HG03565 (cell line): ENCODE results near the gene PMFBP1.

Experiments used
- ATAC-seq: cut with Tn5 transposase; IDR thresholded peaks from one replicate; pipeline ENCODE4 v1.9.1; 2021; ENCODE audit warnings: mild to moderate bottlenecking, moderate library complexity; ENCODE audit not compliant: unreplicated experiment

The PMFBP1 gene

DNA sequence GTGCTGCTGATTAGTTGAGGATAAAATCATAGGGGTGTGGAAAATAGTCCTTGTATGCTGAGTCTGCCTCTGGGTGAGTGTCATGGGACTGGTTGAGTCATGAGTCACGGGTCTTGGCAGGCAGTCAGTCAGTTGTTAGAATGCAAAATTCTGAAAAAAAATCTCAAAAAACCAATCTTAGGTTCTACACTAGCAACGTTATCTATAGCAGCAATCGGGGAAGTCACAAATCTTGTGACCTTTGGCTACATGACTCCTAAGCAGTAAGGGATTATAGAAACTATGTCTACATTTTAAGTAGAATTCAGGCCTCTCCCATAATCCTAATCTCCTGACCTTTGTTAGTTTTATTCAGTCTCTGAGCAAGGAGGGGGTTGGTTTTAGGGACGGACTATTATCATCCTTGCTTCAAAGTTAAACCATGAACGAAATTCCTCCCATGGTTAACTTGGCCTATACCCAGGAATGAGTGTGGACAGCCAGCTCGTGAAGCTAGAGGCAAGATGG lies 18.0 kb upstream of the PMFBP1 start:
- no peak for ATAC-seq

DNA sequence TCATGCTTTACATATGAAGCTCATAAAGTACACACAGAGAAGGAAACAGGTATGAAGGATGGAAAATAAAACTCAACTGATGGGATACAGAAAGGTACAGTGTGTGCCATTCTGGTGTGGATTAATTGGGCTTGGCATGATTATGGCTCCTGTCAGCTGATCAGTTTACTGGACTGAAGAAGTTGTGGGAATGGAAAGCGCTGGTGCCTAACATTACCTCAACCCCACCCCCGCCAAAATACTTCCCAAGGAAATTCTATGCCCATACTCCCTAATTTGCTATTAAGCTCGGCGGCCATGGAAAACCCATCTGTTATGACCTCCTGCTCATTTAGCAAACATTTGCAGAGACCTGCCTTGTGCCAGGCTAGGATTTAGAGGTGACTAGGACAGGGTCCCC lies 16.6 kb upstream of the PMFBP1 start:
- ATAC-seq, result no peak

DNA sequence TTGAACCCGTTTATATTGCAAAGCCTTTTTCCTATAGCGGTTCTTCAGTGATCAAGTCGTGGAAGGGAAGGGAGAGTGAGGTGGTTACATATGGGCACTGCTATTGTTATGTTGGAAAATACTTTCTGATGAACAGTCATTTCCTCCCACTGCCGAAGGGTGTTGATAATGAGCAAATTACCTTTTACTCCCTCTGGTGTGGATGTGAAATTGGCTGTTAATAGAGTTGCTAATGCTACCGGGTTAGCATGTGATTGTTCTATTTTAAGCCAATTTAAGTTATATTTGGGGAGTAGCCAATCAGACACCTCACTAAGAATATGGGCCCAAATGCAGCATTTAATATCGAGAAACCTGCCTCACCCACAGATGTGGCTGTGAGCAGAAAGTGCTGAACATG lies 15.6 kb upstream of the PMFBP1 start:
- no peak for ATAC-seq

DNA sequence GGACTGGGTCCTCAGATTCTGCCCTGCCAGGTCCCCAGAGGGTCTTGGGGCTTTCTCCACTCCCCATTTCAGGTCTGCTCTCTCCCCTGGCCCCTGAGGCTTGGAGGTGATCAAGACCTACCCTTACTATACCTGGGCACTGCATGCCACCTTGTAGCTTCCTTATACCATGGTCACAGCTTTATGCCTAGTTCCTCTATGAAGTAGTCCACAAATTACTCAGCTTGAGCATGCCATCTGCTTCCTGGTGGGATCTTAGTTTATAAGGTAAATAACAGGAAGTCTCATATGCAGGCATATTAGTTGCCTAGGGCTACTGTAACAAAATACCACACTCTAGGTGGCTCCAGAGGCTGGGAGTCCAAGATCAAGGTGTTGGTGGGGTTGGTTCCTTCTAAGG lies 11.0 kb upstream of the PMFBP1 start:
- ATAC-seq, result no peak

DNA sequence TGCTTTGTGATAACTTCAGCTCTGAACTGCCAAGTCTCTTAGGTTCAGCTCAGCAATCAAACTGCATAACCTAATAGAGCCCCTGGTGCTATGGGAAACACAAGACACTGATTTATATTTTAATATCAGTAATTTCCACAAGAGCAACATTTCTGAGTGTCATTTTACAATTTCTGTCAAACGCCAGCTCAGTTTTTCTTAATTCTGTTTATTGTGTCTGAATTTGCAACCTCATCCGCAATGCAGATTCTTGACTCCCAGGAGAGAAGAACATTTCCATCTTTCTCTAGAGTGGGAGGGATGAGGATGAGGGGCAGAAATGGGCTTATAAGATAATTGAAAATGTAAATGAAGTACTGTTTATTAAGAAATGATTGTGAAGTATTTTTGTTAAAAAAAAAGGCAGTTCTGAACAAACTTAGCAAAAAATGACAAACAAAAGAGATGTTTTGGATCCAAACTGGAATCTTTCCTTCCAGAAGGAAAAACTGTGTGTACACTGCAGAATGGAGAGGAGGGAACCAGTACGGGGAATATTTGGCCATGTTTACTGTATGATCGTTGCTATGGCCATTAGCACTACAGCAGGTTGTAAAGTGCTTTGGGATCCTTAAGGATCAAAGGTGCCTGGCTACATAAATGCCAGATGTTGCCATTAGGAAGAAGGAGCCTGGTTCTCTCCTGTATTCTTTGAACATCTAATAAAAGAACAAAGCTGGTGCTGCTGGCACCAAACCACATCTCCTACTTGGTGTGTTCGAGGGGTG lies 7.4 kb upstream of the PMFBP1 start:
- ATAC-seq, result no peak

DNA sequence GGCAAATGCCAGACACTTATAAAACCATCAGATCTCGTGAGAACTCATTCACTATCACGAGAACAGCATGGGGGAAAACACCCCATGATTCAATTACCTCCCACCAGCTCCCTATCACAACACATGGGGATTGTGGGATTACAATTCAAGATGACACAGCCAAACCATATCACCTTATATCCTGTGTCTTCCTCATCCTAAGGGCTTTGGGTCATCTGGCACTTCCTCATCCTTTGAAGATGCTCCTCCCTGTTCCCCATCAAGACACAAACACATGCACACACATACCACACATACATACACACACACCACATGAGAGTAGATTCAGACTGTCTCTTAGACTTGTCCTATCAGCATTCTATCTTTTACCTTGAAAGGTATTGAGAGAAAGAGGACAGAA lies 2.8 kb upstream of the PMFBP1 start:
- ATAC-seq, result no peak

DNA sequence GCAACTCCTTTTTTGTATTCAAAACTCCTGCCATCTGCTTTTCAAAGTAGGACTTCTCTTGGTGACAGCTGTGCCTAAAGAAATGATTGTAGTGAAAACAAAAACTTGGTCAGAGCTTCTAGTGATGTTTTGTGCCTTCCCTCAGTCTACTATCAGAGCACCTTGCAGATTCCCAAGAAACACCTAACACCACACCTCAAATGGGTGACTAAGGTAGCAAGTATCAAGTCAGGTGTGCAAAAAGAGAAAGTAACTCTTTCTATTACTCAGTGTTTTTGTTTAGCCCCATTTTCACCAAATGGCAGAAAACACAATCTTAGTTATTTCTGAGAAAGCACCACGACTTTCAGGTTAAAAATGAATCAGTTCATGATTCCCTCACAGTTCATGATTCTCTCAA lies 2.0 kb upstream of the PMFBP1 start:
- no peak for ATAC-seq

DNA sequence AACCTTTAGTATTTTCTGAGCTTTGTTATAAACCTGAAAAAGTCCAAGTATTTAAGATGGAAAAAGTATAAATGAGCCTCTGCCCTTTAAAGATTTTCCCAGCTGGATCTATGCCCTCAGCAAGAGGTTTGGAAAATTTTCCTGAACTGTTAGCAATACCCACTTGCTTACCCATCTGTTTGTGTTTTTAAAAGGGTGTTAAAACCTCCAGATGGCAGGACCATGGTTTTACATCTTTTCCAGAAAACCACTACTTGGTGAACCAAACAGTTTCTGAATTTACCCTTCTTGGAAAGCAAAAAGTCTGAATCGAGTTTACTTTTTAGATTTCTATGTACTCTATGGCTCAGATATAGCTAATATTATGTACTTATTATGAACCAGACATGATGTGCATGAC lies 719 bp downstream of the PMFBP1 start:
- ATAC-seq, result no peak

DNA sequence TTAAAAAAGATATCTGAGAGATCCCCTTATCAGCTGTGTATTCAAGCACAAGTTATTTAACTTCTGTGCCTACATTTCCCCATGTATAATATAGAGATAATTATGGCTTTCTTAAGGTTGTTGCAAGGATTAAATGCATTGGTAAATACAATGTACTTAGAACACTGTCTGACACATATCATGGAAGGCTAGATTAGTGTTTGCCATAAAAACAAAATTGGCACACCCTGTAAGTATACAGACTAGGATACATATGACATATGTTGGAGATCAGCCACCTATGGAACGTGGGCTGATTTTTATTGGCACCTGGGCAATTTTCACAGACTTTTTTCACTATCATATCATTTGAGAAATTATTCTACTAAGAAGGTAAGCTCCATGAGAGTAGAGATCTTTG lies 2.2 kb downstream of the PMFBP1 start:
- ATAC-seq, result no peak

DNA sequence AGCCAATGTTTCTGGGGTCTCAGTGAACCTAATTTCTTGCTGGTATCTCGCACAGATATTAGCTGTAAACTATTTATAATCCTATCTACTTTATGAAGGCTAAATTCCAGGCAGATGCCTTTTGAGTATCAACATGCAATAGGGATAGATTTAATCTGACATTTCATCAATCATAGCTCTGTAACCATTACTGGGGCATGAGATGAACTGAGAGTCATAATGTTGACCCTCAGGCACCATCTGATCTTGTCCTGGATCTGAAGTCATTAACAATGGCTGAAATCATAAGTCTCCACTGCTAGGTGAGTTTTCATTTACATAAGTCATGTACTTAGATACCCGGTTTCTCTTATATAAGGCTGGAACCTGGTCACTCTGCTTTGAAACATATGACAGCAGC lies 3.6 kb downstream of the PMFBP1 start:
- ATAC-seq, result no peak

DNA sequence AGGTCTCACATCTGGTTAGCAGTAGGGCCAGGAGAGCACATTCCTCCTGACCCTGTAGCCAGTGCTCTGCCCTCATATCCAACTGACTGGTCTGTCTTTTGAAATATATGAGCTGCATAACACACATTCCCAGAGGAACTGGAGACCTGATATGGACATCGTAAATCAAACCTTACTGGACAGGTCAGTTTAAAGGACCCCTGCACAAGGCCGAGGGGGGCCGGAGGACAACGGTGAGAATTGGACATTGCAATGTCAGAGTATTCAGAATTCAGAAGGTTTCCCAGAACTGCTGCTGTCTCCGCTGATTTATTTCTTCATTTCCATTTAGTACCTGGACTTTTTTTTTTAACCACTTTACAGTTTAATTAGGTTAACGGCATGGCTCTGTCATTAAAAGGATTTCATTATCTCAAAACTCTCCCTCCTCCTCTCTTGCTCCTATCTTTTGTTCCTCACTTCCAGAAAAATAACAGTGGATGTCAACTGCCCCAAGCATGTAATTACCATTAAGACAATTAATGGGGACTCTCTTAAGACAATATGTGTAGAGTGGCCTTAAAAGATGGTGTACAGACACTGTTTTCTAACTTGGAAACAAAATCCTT lies 4.9 kb downstream of the PMFBP1 start:
- ATAC-seq, result no peak

DNA sequence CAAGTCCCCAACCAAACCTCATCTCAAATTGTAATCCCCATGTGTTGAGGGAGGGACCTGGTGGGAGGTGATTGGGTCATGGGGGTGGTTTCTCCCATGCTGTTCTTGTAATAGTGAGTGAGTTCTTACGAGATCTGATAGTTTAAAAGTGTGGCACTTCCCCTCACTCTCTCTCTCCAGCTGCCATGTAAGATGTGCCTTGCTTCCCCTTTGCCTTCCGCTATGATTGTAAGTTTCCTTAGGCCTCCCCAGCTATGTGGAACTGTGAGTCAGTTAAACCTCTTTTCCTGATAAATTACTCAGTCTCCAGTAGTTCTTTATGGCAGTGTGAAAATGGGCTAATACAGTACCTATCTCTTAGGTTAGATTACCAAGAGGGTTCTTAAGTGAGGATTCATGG lies 5.8 kb downstream of the PMFBP1 start:
- ATAC-seq, result no peak

DNA sequence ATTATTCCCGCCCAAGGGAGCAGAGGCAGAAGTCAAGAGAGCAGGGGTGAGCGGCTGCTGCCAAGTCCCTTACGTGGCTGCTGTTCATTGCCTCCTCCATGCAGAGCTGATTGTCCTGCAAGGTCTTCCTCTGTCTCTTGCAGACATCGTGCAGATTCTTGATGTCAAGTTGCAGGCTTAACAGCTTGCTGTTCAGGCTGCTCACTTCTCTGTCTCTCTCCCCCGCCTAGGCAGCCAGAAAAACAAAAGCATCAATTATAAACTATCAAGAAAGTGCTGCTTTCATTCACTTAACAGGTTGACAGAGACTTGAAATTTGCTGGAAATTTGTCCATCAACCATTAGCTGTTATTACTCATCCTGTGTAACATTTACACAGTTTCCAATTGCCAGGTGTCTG lies 7.3 kb downstream of the PMFBP1 start:
- ATAC-seq, result no peak

DNA sequence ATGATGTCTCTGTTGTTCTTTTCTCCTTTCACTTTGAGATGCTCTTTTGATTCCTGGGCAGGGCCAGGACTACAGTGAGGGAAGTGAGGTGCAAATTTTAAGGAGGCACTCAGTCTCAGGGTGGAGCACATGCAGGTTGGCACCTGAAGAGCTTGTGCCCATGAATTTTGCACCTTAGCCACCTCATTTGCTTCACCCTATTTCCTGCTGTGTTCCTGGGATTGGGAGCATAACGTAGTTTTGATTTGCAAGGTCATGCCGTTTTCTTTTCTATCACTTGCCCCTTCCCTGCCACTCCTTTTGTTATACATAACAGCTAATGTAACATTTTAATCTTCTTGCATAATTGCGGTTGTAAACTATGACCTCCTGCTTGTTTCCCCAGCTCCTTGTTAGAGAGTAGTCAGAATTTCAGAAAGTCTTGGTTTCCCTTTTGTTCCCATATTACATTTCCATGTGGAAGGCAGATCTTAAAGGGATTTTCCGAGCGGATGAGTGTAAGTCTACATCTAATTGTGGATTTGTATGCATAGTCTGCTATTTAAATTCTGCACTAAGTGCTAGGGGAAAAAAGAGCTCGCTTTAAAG lies 9.8 kb downstream of the PMFBP1 start:
- ATAC-seq, result no peak

DNA sequence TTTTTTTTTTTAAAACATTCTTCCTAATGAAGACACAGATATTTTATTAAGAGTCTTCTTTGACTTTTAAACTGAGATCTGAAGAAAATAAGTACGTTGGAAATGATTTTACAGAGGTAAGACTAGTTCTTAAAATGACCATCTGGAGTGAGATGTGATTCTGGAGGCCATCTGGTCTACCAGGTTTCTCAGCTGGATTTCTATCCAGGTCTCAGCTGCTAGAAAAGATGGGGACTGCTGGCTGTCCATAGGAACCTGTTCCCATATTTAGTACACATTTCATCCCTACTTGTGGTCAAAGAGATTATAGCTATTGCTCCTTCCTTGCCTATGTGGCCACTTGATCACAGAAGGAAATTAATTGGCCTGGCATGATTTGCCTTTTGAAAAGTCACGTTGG lies 12.2 kb downstream of the PMFBP1 start:
- ATAC-seq, result no peak

DNA sequence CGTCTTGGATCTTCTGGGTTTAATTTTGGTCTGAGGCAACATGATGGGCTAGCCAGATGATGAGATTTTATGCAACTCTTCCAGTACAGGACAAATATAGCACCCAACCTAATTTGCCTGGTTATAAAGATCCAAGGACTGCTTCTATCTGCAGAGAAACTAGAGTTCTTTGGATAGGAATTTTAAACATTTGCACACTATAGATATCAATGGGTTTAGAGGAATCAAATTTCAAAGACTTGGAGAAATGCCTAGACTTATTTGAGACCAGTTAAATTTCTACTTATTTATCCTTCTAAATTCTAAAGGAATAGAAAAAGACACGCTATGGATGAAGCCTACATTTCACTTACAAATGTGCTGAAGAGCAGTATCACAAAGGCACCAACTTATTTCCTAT lies 12.6 kb downstream of the PMFBP1 start:
- no peak for ATAC-seq

DNA sequence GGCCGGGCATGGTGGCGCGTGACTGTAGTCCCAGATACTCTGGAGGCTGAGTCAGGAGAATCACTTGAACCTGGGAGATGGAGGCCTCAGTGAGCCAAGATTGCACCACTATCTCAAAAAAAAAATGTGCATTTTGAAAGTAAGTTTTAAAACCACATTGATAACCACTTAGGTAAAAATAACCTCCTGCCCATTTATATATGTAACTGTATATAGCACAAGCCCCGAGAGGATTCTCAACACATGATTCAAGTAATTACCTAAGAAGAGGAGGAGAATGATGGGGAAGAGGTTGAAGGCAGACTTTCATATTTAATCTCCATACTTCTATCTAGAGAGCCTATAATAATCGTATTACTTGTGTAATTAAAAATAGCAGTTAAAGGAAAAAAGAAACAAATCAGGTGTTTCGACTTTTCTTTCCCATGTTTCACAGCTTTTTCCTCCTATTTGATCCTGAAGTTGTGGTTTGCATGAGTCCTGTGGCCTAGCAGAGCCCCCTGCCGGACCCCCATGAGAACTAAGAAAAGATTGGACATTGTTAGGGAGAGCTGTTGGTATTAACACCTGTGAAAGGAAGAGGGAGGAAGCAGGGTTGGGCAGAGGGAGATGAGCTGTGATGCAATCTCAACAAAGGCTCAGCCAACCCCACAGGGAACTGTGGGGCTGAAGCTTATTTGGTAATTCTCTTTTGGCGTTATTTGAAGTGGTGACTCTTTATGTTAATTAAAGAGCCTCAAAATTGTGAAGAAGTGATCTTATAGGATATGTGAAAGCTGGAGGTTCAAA lies 22.1 kb downstream of the PMFBP1 start:
- ATAC-seq, result no peak

DNA sequence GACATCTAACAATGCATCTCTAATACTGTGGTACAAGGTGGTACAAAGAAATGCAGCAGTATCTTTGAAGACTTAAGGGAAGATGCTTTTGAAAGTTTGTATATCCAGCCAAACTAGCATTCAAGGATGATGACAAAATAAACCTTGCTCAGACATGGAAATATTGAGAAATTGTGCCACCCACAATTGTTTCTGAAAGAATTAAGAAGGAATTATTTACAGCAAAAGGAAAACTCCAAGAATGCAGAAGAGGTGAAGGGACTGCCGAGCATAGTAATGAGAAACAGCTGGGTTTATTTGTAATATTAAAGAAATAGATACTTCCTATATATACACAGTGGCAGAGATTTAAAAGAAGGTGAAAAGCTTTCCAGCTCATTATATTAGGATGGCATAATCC lies 29.5 kb downstream of the PMFBP1 start:
- no peak for ATAC-seq

DNA sequence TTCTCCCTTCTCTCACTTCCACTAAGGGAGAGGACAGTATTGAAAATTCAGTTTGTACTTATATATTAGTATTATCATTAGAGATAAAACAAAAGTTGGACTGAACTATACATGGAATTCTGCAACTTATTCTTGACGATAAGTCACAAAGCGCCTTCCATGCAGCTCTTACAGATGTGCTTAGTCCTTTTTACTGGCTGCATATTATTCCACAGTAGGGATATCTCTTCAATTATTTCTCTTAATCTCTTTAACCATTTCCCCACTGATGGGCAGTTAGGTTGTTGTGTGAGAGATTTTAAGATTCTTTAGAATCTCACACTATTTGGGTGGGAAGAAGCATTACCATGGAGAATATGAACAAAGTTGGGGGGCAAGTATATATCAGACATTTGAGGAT lies 32.0 kb downstream of the PMFBP1 start:
- ATAC-seq, result no peak

DNA sequence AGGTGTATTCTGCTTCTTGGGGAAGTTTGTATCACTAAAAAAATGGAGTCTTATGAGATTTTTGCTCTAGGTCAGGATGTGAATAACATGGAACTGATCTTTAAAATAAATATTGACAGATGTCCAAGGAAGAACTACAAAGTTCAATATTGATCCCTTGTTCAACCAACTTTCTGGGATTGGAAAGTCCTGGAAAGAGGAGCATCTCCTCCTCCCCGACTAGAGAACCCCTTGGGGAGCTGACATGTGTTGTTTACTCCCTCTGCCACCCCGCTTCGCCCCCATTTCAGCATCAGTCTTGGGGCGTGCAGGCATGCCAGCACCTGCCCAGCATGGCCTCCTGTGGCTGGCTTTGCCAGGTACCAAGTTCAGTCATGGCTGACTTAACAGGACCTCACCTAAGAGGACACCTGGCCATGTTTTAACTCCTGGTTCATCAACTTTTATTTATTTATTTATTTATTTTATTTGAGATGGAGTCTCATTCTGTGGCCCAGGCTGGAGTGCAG lies 33.8 kb downstream of the PMFBP1 start:
- no peak for ATAC-seq

DNA sequence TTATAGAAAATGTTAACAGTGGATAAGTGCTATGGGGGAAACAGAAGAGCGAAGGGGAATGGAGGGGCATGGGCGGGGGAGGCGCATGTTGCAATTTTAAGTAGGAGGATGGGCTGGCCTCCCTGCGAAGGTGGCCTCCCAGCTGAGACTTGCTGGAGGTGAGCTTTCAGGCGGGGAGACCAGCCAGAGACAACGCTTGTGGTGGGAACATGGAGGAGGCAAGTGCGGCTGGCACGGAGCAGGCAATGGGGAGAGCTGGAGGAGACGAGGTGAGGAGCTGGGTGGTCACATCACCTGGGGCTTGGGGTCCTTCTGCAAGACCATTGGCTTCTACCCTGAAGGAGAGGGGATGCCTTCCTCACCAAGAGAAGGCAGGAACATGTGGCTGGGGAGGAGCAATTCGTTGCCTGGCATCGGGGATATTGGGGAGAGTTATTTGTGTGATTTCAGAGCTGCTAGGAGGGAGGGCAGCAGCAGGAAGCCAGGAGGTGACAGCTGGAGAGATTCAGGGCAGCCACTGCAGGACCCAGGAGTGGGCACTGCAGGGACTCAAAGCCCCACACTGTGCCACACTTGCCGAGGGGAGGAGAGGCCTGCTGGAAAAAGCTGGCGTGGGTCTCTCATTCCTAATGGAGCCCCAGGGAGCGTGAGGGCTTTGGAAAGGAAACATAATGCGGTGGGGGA lies 34.4 kb downstream of the PMFBP1 start:
- ATAC-seq, result no peak
